CD8-positive, alpha-beta memory T cell (primary cell): ENCODE data around the gene SYT7. TPM values are rescaled to one million over a fixed set of nuclear protein-coding genes. Genes with fewer than 3 reads are reported as not detected.

ENCODE experiments used
- CTCF ChIA-PET: fragments of 350-600 bp; sonication (Branson Sonifier 250); formaldehyde crosslinking; loops from one replicate; lab custom pipeline; 2021; ENCODE audit warnings: antibody characterized with exemption; lab: Charles Lee
- POLR2A ChIA-PET: fragments of 350-600 bp; sonication (Branson Sonifier 250); formaldehyde crosslinking; loops from one replicate; lab custom pipeline; 2021; ENCODE audit warnings: antibody characterized with exemption; lab: Charles Lee
- DNase-seq, 5 donors: peaks; one replicate each; pipeline versions ENCODE4 v3.0.0 to v3.0.0-alpha.2; 2020 to 2022; ENCODE audit warnings: mixed read lengths in 1 of 5
- H3K27ac ChIP-seq: one replicate; pipeline ENCODE4 v1.7.0; 2013; ENCODE audit warnings: low read depth, mild to moderate bottlenecking, low read length, moderate library complexity
- H3K27me3 ChIP-seq: 2 replicates; pipeline ENCODE4 v1.7.0; 2013; ENCODE audit warnings: low read length, mild to moderate bottlenecking; ENCODE audit not compliant: insufficient read depth, poor library complexity, severe bottlenecking
- H3K36me3 ChIP-seq: 2 replicates; pipeline ENCODE4 v1.7.0; 2013; ENCODE audit warnings: mild to moderate bottlenecking, low read length, moderate library complexity; ENCODE audit not compliant: insufficient read depth
- H3K4me1 ChIP-seq: 2 replicates; pipeline ENCODE4 v1.7.0; 2013; ENCODE audit warnings: mild to moderate bottlenecking, low read length, moderate library complexity; ENCODE audit not compliant: insufficient read depth
- H3K4me3 ChIP-seq: 2 replicates; pipeline ENCODE4 v1.7.0; 2013; ENCODE audit warnings: mild to moderate bottlenecking, low read length
- H3K9me3 ChIP-seq: 2 replicates; pipeline ENCODE4 v1.7.0; 2013; ENCODE audit warnings: mild to moderate bottlenecking, low read length
- H3K27ac Mint-ChIP-seq, 8 donors: one replicate each; pipeline ENCODE4 v1.8.0; 2020 to 2021; ENCODE audit warnings: mixed read lengths in 8 of 8, mild to moderate bottlenecking in 6 of 8, inconsistent platforms in 3 of 8, moderate library complexity in 3 of 8
- H3K27me3 Mint-ChIP-seq, 2 donors: one replicate each; pipeline ENCODE4 v1.8.0; 2020 to 2021; ENCODE audit warnings: mixed read lengths in 2 of 2, mild to moderate bottlenecking in 1 of 2, moderate library complexity in 1 of 2
- H3K36me3 Mint-ChIP-seq, 3 donors: one replicate each; pipeline ENCODE4 v1.8.0; 2020 to 2021; ENCODE audit warnings: mixed read lengths in 3 of 3, inconsistent platforms in 1 of 3, mild to moderate bottlenecking in 1 of 3
- H3K4me1 Mint-ChIP-seq, 3 donors: one replicate each; pipeline ENCODE4 v1.8.0; 2020 to 2021; ENCODE audit warnings: mixed read lengths in 3 of 3, inconsistent platforms in 1 of 3, mild to moderate bottlenecking in 1 of 3
- H3K4me3 Mint-ChIP-seq, 7 donors: one replicate each; pipeline ENCODE4 v1.8.0; 2020 to 2021; ENCODE audit warnings: mixed read lengths in 7 of 7, mild to moderate bottlenecking in 6 of 7, moderate library complexity in 4 of 7, inconsistent platforms in 2 of 7
- H3K9me3 Mint-ChIP-seq, 5 donors: one replicate each; pipeline ENCODE4 v1.8.0; 2020 to 2022; ENCODE audit warnings: mixed read lengths in 5 of 5, mild to moderate bottlenecking in 3 of 5, moderate library complexity in 2 of 5, inconsistent platforms in 1 of 5
- polyA plus RNA-seq: library from polyadenylated mRNA; unstranded; fragments of 300-500 nt; fragmentation: Illumina TruSeq; gene quantifications from one replicate; pipeline ENCODE4 v1.2.3, GENCODE V29; 2021
- total RNA-seq, 2 experiments: library from RNA; stranded (reverse); gene quantifications; one replicate each; pipeline ENCODE4 v1.2.3, GENCODE V29; 2021

SYT7 gene
- total and polyA plus RNA-seq, 3 experiments from 2014 or later, result not detected

DNA sequence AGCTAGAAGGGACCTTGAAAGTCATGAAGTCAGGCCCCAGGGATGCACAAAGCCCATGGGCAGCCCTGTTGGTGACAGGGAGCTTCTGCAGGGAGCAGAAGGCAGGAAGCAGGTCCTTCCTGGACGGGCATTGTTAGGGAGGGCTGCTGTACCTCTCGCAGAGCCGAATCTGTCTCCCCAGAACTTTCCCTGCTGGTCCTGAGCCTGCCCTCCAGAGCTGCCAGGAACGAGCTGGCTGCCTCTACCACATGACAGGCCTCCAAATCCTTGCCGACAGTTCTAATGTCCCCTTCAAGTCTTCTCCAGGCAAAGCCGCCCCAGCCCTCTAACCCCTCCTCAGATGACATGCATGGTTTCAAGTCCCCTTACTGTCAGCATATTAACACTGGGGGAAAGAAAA, 20.1 kb downstream of the SYT7 start:
- ChIA-PET CTCF (no interaction called here), POLR2A (no interaction called here)
- Mint-ChIP-seq H3K4me1 (peaks cover 0 to 3% (median 0%) of the 10 kb centered on the region in 3 donors), H3K27ac (no peak overlapping the region), H3K27me3 (peaks cover 39 to 88% of the 10 kb centered on the region in 2 donors), H3K4me3 (no peak overlapping the region), H3K9me3 (no peaks in the 10 kb centered on the region), H3K36me3 (no peaks in the 10 kb centered on the region)
- H3K4me1 ChIP-seq, result no peaks in the 10 kb centered on the region
- peaks cover 5% of the 10 kb centered on the region for H3K27me3 ChIP-seq
- no peak overlapping the region for H3K4me3 ChIP-seq
- no peak for DNase-seq
- H3K27ac ChIP-seq, result no peak overlapping the region
- H3K36me3 ChIP-seq, result no peaks in the 10 kb centered on the region
- H3K9me3 ChIP-seq, result no peaks in the 10 kb centered on the region

DNA sequence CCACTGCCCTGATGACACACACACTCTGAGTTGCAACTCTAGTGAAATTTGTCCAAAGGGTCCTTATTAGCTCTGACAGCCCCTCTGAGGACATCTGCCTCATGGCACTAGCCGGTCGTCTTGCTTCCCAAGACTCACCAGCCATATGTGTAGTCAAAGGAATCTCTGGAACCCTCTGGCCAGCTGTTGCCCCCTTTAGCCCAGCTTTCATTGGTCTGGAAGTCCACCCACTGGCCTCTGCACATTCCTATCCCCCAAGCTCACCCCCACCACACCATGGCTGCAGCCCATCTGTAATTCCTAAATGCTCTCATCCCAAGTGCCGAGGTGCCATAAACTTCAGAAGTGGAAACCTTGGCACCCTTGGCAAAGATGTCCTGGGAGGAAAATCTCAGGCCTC, 24.3 kb downstream of the SYT7 start:
- H3K27me3 ChIP-seq, result peaks cover 13% of the 10 kb centered on the region
- no peak overlapping the region for H3K27ac ChIP-seq
- ChIA-PET POLR2A (no interaction called here), CTCF (no interaction called here)
- no peak overlapping the region for H3K4me3 Mint-ChIP-seq
- peaks cover 4 to 18% (median 5%) of the 10 kb centered on the region in 3 donors for H3K4me1 Mint-ChIP-seq
- no peaks in the 10 kb centered on the region for H3K36me3 Mint-ChIP-seq
- no peak for DNase-seq
- H3K27ac Mint-ChIP-seq, result peak overlapping the region in 2 of 8 donors; percentile 35 to 91
- peaks cover 45 to 77% of the 10 kb centered on the region in 2 donors for H3K27me3 Mint-ChIP-seq
- no peaks in the 10 kb centered on the region for H3K36me3 ChIP-seq
- H3K4me1 ChIP-seq, result no peaks in the 10 kb centered on the region
- no peak overlapping the region for H3K4me3 ChIP-seq
- no peaks in the 10 kb centered on the region for H3K9me3 Mint-ChIP-seq
- H3K9me3 ChIP-seq, result no peaks in the 10 kb centered on the region

GRCh38 chr11:61555978-61556377, 24.9 kb downstream of the SYT7 start:
- no peak overlapping the region for H3K27ac Mint-ChIP-seq
- H3K4me1 ChIP-seq, result no peaks in the 10 kb centered on the region
- peaks cover 4 to 18% (median 5%) of the 10 kb centered on the region in 3 donors for H3K4me1 Mint-ChIP-seq
- H3K36me3 ChIP-seq, result no peaks in the 10 kb centered on the region
- H3K27me3 ChIP-seq, result peaks cover 13% of the 10 kb centered on the region
- H3K9me3 ChIP-seq, result no peaks in the 10 kb centered on the region
- H3K4me3 ChIP-seq, result no peak overlapping the region
- H3K9me3 Mint-ChIP-seq, result no peaks in the 10 kb centered on the region
- no peaks in the 10 kb centered on the region for H3K36me3 Mint-ChIP-seq
- no peak for DNase-seq
- no peak overlapping the region for H3K4me3 Mint-ChIP-seq
- peaks cover 44 to 75% of the 10 kb centered on the region in 2 donors for H3K27me3 Mint-ChIP-seq
- no peak overlapping the region for H3K27ac ChIP-seq
- ChIA-PET CTCF (no interaction called here), POLR2A (no interaction called here)

DNA sequence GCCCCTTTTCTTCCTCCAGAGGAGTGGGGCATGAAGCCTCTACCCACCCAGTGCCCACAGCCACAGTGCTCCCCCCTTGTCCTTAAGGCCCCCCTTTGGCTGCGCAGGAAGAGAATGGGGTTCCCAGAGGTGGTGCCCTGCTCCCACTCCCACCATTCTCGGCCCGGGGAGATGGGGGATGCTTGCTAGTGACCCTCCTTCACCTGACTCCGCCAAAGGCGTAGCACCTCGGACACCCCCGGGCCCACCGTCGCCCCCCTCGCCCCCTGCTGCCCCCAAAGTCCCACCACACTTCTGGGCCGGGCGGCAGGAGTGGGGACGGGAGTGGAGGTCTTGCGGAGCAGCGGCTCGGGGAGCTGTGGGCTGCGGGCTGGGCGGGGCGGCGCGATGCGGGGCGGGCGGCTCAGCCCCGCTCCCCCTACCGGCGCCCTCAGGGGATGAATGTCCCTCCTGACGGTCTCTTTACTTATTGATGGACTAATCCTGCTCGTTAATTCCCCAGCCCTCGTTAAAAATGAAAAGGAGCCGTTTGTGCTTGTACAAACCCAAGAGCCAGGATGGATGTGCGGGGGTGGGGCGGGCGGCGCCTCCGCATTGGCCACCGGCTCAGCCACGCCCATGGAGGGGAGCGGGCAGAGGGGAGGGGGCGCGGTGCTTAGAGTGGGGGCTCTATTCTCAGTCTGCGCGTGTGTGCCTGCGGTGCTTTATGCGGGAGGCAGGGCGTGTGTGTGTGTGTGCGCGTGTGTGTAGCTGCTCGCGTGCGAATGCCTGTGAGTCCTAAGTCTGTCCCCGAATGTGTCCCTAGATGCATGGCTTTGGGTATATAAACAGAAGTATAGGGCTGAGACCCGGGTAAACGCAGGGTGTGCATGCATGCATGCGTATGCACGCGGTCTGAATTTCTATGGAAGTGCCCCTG, 25.6 kb downstream of the SYT7 start:
- POLR2A ChIA-PET, result no interaction called here
- no peak overlapping the region for H3K4me3 ChIP-seq
- H3K4me3 Mint-ChIP-seq, result peak overlapping the region in 1 of 7 donors; percentile 43

GRCh38 chr11:61554172-61554988, 26.5 kb downstream of the SYT7 start:
- no peaks in the 10 kb centered on the region for H3K4me1 ChIP-seq
- peaks cover 13% of the 10 kb centered on the region for H3K27me3 ChIP-seq
- no peak overlapping the region for H3K27ac ChIP-seq
- H3K27ac Mint-ChIP-seq, result peak overlapping the region in 1 of 8 donors; percentile 47
- ChIA-PET POLR2A (no interaction called here), CTCF (no interaction called here)
- no peak overlapping the region for H3K4me3 ChIP-seq
- H3K36me3 Mint-ChIP-seq, result no peaks in the 10 kb centered on the region
- no peaks in the 10 kb centered on the region for H3K9me3 ChIP-seq
- DNase-seq, result no peak
- H3K4me3 Mint-ChIP-seq, result peak overlapping the region in 1 of 7 donors; percentile 37
- H3K36me3 ChIP-seq, result no peaks in the 10 kb centered on the region
- peaks cover 35 to 67% of the 10 kb centered on the region in 2 donors for H3K27me3 Mint-ChIP-seq
- no peaks in the 10 kb centered on the region for H3K9me3 Mint-ChIP-seq
- peaks cover 4 to 18% (median 5%) of the 10 kb centered on the region in 3 donors for H3K4me1 Mint-ChIP-seq

More for the DNA sequence above, 25.6 kb downstream of the SYT7 start:
- H3K4me1 ChIP-seq, result no peaks in the 10 kb centered on the region
- no peak for DNase-seq
- H3K27me3 Mint-ChIP-seq, result peaks cover 41 to 71% of the 10 kb centered on the region in 2 donors
- CTCF ChIA-PET, result no interaction called here
- peaks cover 4 to 18% (median 5%) of the 10 kb centered on the region in 3 donors for H3K4me1 Mint-ChIP-seq
- H3K27ac Mint-ChIP-seq, result no peak overlapping the region
- H3K27me3 ChIP-seq, result peaks cover 13% of the 10 kb centered on the region
- no peak overlapping the region for H3K27ac ChIP-seq
- no peaks in the 10 kb centered on the region for H3K9me3 ChIP-seq
- no peaks in the 10 kb centered on the region for H3K36me3 Mint-ChIP-seq
- H3K9me3 Mint-ChIP-seq, result no peaks in the 10 kb centered on the region
- no peaks in the 10 kb centered on the region for H3K36me3 ChIP-seq

- Histone ChIP-seq H3K36me3 (no peaks in the 10 kb centered on the region), H3K9me3 (no peaks in the 10 kb centered on the region), H3K27me3 (peaks cover 13% of the 10 kb centered on the region), H3K4me1 (no peaks in the 10 kb centered on the region), H3K27ac (no peak overlapping the region), H3K4me3 (no peak overlapping the region)
- ChIA-PET CTCF (no interaction called here), POLR2A (no interaction called here)
- DNase-seq, result no peak
- Mint-ChIP-seq H3K4me1 (peaks cover 4 to 18% (median 5%) of the 10 kb centered on the region in 3 donors), H3K36me3 (no peaks in the 10 kb centered on the region), H3K27me3 (peaks cover 37 to 69% of the 10 kb centered on the region in 2 donors), H3K27ac (peak overlapping the region in 1 of 8 donors; percentile 20), H3K4me3 (no peak overlapping the region), H3K9me3 (no peaks in the 10 kb centered on the region)
These were observed 27.3 kb downstream of the SYT7 start for GRCh38 chr11:61553373-61554171.

GRCh38 chr11:61552108-61552635, 28.7 kb downstream of the SYT7 start:
- Mint-ChIP-seq H3K27me3 (peaks cover 29 to 64% of the 10 kb centered on the region in 2 donors), H3K4me3 (no peak overlapping the region), H3K27ac (no peak overlapping the region), H3K4me1 (peaks cover 4 to 18% (median 5%) of the 10 kb centered on the region in 3 donors), H3K36me3 (no peaks in the 10 kb centered on the region), H3K9me3 (no peaks in the 10 kb centered on the region)
- H3K36me3 ChIP-seq, result no peaks in the 10 kb centered on the region
- H3K4me1 ChIP-seq, result no peaks in the 10 kb centered on the region
- no peaks in the 10 kb centered on the region for H3K9me3 ChIP-seq
- CTCF ChIA-PET, result no interaction called here
- DNase-seq, result no peak
- H3K4me3 ChIP-seq, result no peak overlapping the region
- no peak overlapping the region for H3K27ac ChIP-seq
- POLR2A ChIA-PET, result no interaction called here
- peaks cover 13% of the 10 kb centered on the region for H3K27me3 ChIP-seq
